ENCODE data around the gene DGKB.

GRCh38 chr7:14924398-14924797 lies 21.8 kb upstream of the DGKB start:
- TF ChIP-seq CTCF (IDR thresholded peaks at IDR 0.05), result no peak
- TF ChIP-seq POLR2A (IDR thresholded peaks at IDR 0.05), result no peak
